Smooth muscle cell (in vitro differentiated cells): Measurements from ENCODE around the gene NBEAL2. TPM values are rescaled to one million over a fixed set of nuclear protein-coding genes. Genes with fewer than 3 reads are reported as not detected.
"Not testable (repeated sequence)": the region's sequence is repeated elsewhere in the genome, so short reads cannot be mapped to it uniquely, and the experiment has no call there.

Experiments used
- DNase-seq: peaks from one replicate; lab custom pipeline; 2025; ENCODE audit not compliant: unreplicated experiment; lab: John Stamatoyannopoulos, UW
- H2AFZ ChIP-seq: fragments of 200-600 bp; sonication (generic); 2 replicates; pipeline ENCODE4 v1.6.0; 2016; ENCODE audit warnings: antibody characterized with exemption, low read depth, mild to moderate bottlenecking
- H3F3A ChIP-seq: fragments of 200-600 bp; sonication (generic); 2 replicates; pipeline ENCODE4 v1.6.0; 2017; ENCODE audit warnings: antibody characterized with exemption, low read depth
- H3K27ac ChIP-seq: fragments of 200-600 bp; sonication (generic); 2 replicates; pipeline ENCODE4 v1.5.1; 2016; ENCODE audit warnings: low read depth, mild to moderate bottlenecking
- H3K27me3 ChIP-seq: fragments of 200-600 bp; sonication (generic); 2 replicates; pipeline ENCODE4 v1.6.1; 2016; ENCODE audit warnings: low read depth, mild to moderate bottlenecking
- H3K36me3 ChIP-seq: fragments of 200-600 bp; sonication (generic); 2 replicates; pipeline ENCODE4 v1.5.1; 2016; ENCODE audit warnings: low read depth
- H3K4me1 ChIP-seq: fragments of 200-600 bp; sonication (generic); 2 replicates; pipeline ENCODE4 v1.5.1; 2016; ENCODE audit warnings: low read depth
- H3K4me2 ChIP-seq: fragments of 200-600 bp; sonication (generic); 2 replicates; pipeline ENCODE4 v1.6.0; 2016; ENCODE audit warnings: mild to moderate bottlenecking
- H3K4me3 ChIP-seq: fragments of 200-600 bp; sonication (generic); 2 replicates; pipeline ENCODE4 v1.5.1; 2016; ENCODE audit warnings: mild to moderate bottlenecking
- H3K79me2 ChIP-seq: fragments of 200-600 bp; sonication (generic); 2 replicates; pipeline ENCODE4 v1.6.0; 2016; ENCODE audit warnings: low read depth, mild to moderate bottlenecking
- H3K9ac ChIP-seq: fragments of 200-600 bp; sonication (generic); 2 replicates; pipeline ENCODE4 v1.6.0; 2016; ENCODE audit warnings: low read depth
- H3K9me3 ChIP-seq: fragments of 200-600 bp; sonication (generic); replicated peaks from 2 replicates; pipeline ENCODE4 v1.5.1; 2016; ENCODE audit warnings: low read depth
- H4K20me1 ChIP-seq: fragments of 200-600 bp; sonication (generic); 2 replicates; pipeline ENCODE4 v1.6.0; 2016; ENCODE audit warnings: low read depth
- CTCF ChIP-seq: fragments of 200-600 bp; sonication (generic); IDR thresholded peaks from 2 replicates; pipeline ENCODE4 v1.5.1; 2017; ENCODE audit warnings: borderline replicate concordance, mild to moderate bottlenecking, antibody characterized with exemption; ENCODE audit not compliant: insufficient read depth, poor library complexity, severe bottlenecking
- WGBS: methylation state at CpG from one replicate; pipeline ENCODE4 v1.1.7; 2016; ENCODE audit warnings: low lambda C conversion rate; 5-methylcytosine and 5-hydroxymethylcytosine counted together
- polyA plus RNA-seq: library from polyadenylated mRNA; unstranded; fragments of >200 nt; fragmentation: Nextera tagmentation; extraction: Ambion mirVana; gene quantifications from 2 replicates; pipeline ENCODE4 v1.2.1, GENCODE V29; 2016
- total RNA-seq: library from RNA; depleted of rRNA; stranded (reverse); fragments of >200 nt; gene quantifications from 2 replicates; pipeline ENCODE4 v1.2.3, GENCODE V29; 2014

The NBEAL2 gene
- total and polyA plus RNA-seq, 2 experiments from 2014 or later = 4.1 to 11.9 TPM

GRCh38 chr3:47020311-47020710 is 40.8 kb downstream of the NBEAL2 start:
- H3K27me3 ChIP-seq = no peaks in the 10 kb centered on the region
- no peaks in the 10 kb centered on the region for H3K9me3 ChIP-seq
- no peak overlapping the region for H3K4me2 ChIP-seq
- DNase-seq = no peak
- H3K36me3 ChIP-seq = peaks cover 6% of the 10 kb centered on the region
- H3K27ac ChIP-seq = no peak overlapping the region
- no peak overlapping the region for H3K9ac ChIP-seq
- H3F3A ChIP-seq = peaks cover 16% of the 10 kb centered on the region
- peaks cover 28% of the 10 kb centered on the region for H3K79me2 ChIP-seq
- 100% methylated on average over 4 of the region's 4 CpGs for WGBS
- no peak overlapping the region for H3K4me3 ChIP-seq
- peaks cover 8% of the 10 kb centered on the region for H3K4me1 ChIP-seq
- H2AFZ ChIP-seq = no peak overlapping the region
- no peak for TF ChIP-seq CTCF
- peaks cover 92% of the 10 kb centered on the region for H4K20me1 ChIP-seq

GRCh38 chr3:47022641-47023071 is 43.2 kb downstream of the NBEAL2 start:
- Histone ChIP-seq H3K4me1 (no peaks in the 10 kb centered on the region), H4K20me1 (peaks cover 87% of the 10 kb centered on the region), H3K4me2 (no peak overlapping the region), H3K27me3 (no peaks in the 10 kb centered on the region), H3K27ac (no peak overlapping the region), H3K4me3 (no peak overlapping the region), H3F3A (peaks cover 5% of the 10 kb centered on the region), H3K79me2 (peaks cover 31% of the 10 kb centered on the region), H3K36me3 (peaks cover 6% of the 10 kb centered on the region), H3K9ac (no peak overlapping the region), H3K9me3 (no peaks in the 10 kb centered on the region), H2AFZ (no peak overlapping the region)
- no peak for DNase-seq
- no peak for TF ChIP-seq CTCF
- WGBS = 100% methylated on average over 1 of the region's 1 CpG

- Histone ChIP-seq H3F3A (no peaks in the 10 kb centered on the region), H3K27me3 (no peaks in the 10 kb centered on the region), H3K36me3 (no peaks in the 10 kb centered on the region), H3K79me2 (peaks cover 28% of the 10 kb centered on the region), H3K4me1 (no peaks in the 10 kb centered on the region), H4K20me1 (peaks cover 89% of the 10 kb centered on the region), H3K27ac (peak overlapping the region; percentile 32), H3K9me3 (no peaks in the 10 kb centered on the region), H3K9ac (no peak overlapping the region), H3K4me2 (no peak overlapping the region), H3K4me3 (no peak overlapping the region), H2AFZ (no peak overlapping the region)
- TF ChIP-seq CTCF = no peak
- DNase-seq = no peak
Measured at GRCh38 chr3:47024932-47025331, 45.5 kb downstream of the NBEAL2 start.

- H3K36me3 ChIP-seq, H3K4me2 ChIP-seq, DNase-seq, H3F3A ChIP-seq, H3K9ac ChIP-seq, H2AFZ ChIP-seq, H3K4me3 ChIP-seq, H3K9me3 ChIP-seq, H3K27me3 ChIP-seq, H3K27ac ChIP-seq, H3K4me1 ChIP-seq: not testable (repeated sequence)
- Histone ChIP-seq H3K79me2 (peaks cover 14% of the 10 kb centered on the region), H4K20me1 (peaks cover 87% of the 10 kb centered on the region)
- 81% methylated on average over 1 of the region's 1 CpG for WGBS
Measured at GRCh38 chr3:47026432-47026831, 47.0 kb downstream of the NBEAL2 start.
